Endodermal cell (in vitro differentiated cells): ENCODE results near the gene MRPS34. TPM values are rescaled to one million over a fixed set of nuclear protein-coding genes. Genes with fewer than 3 reads are reported as not detected.
A peak's percentile ranks its signal among the peaks of the same experiment; 100 is the strongest.

Experiments
- DNase-seq: peaks from one replicate; pipeline ENCODE4 v3.0.0-alpha.2; 2017
- H3K27ac ChIP-seq: 2 replicates; pipeline ENCODE4 v1.5.1; 2013; ENCODE audit warnings: mild to moderate bottlenecking, low read depth, low read length, moderate library complexity
- H3K27me3 ChIP-seq: 2 replicates; pipeline ENCODE4 v1.6.1; 2013; ENCODE audit warnings: mild to moderate bottlenecking, low read length, moderate library complexity; ENCODE audit not compliant: insufficient read depth, control insufficient read depth, poor library complexity, severe bottlenecking
- H3K36me3 ChIP-seq: 2 replicates; pipeline ENCODE4 v1.7.0; 2013; ENCODE audit warnings: mild to moderate bottlenecking, low read length, moderate library complexity; ENCODE audit not compliant: control insufficient read depth, insufficient read depth
- H3K4me1 ChIP-seq: one replicate; pipeline ENCODE4 v1.7.0; 2013; ENCODE audit warnings: low read length; ENCODE audit not compliant: control insufficient read depth, insufficient read depth
- H3K4me3 ChIP-seq: 2 replicates; pipeline ENCODE4 v1.5.1; 2013; ENCODE audit warnings: mild to moderate bottlenecking, low read length, moderate library complexity
- H3K9ac ChIP-seq: 2 replicates; pipeline ENCODE4 v1.6.1; 2013; ENCODE audit warnings: mild to moderate bottlenecking, low read length, moderate library complexity; ENCODE audit not compliant: poor library complexity, severe bottlenecking; ENCODE audit errors: extremely low read depth
- H3K9me3 ChIP-seq: 2 replicates; pipeline ENCODE4 v1.6.1; 2013; ENCODE audit warnings: mild to moderate bottlenecking, low read length, moderate library complexity; ENCODE audit not compliant: control insufficient read depth
- H3K27ac Mint-ChIP-seq: 2 replicates; pipeline ENCODE4 v1.8.0; 2020; ENCODE audit warnings: mixed read lengths
- H3K27me3 Mint-ChIP-seq: 2 replicates; pipeline ENCODE4 v1.8.0; 2021; ENCODE audit warnings: mild to moderate bottlenecking, mixed read lengths; ENCODE audit not compliant: insufficient read depth
- H3K36me3 Mint-ChIP-seq: 2 replicates; pipeline ENCODE4 v1.8.0; 2020; ENCODE audit warnings: low read depth, mixed read lengths
- H3K4me1 Mint-ChIP-seq: 2 replicates; pipeline ENCODE4 v1.8.0; 2020; ENCODE audit warnings: mixed read lengths
- H3K4me3 Mint-ChIP-seq: 2 replicates; pipeline ENCODE4 v1.8.0; 2020; ENCODE audit warnings: mild to moderate bottlenecking, moderate library complexity, mixed read lengths
- H3K9me3 Mint-ChIP-seq: 2 replicates; pipeline ENCODE4 v1.8.0; 2020; ENCODE audit warnings: mild to moderate bottlenecking, mixed read lengths
- WGBS, 2 experiments: methylation state at CpG; one replicate each; pipeline versions ENCODE4 v1.1.5 to v1.1.7; 2013; ENCODE audit warnings: missing lambda C conversion rate in 2 of 2, mixed read lengths in 1 of 2; ENCODE audit not compliant: insufficient coverage in 1 of 2, insufficient read length in 1 of 2; 5-methylcytosine and 5-hydroxymethylcytosine counted together
- total RNA-seq, 2 donors: library from RNA; stranded (reverse); fragmentation: NEBNext Ultra II Directional in 1 of 2; extraction: Animal tissue kit (Norgen Biotek cat#: 25700) in 1 of 2; gene quantifications; 2 replicates in 1 of 2; 3 replicates in 1 of 2; pipeline ENCODE4 v1.2.1, GENCODE V29; 2021
- TF ChIP-seq, protein P1 (sequence below): fragments of 200-600 bp; sonication (generic); conservative IDR thresholded peaks from 2 replicates; pipeline ENCODE4 v1.5.0; 2021; ENCODE audit warnings: antibody characterized with exemption, mild to moderate bottlenecking

The MRPS34 gene
- total RNA-seq, 2 donors from 2014 or later: 137 to 164 TPM

DNA sequence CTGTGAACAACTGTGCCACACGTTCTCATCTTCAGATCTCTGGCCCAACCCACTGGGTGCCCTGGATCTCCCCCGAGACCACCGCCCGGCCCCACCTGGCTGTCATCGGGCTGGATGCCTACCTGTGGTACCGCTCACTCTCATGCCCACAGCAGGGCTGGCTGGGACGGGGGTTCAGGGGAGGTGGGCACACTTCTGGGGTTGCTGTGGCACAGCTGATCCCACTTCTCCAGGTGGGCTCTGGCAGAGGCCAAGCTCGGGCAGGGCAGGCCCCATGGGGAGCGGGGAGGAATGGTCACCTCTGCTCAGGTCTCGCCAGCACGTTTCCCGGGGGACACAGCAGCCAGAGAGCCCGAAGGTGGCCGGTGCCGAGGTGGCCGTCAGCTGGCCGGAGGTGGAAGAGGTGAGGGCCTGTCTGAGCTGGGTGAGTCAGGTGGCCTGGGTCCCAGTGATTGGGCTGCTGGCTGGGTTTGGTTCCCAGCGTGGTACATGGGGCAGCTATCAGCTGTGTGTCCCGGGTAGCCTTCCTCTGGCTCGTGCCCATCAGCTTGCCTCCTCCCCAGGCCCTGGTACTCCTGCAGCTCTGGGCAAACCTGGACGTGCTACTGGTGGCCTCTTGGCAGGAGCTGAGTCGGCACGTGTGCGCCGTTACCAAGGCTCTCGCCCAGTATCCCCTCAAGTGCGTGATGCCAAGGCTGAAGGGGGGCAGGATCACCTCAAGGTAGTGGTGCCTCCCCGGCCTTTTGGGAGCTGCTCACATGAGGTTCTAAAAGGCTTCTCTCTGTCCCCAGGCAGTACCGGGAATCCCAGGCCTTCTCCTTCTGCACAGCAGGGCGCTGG, 2.3 kb upstream of the MRPS34 start:
- Mint-ChIP-seq H3K9me3 (no peaks in the 10 kb centered on the region), H3K4me1 (peaks cover 3% of the 10 kb centered on the region), H3K27me3 (no peaks in the 10 kb centered on the region), H3K36me3 (peaks cover 10% of the 10 kb centered on the region), H3K27ac (no peak overlapping the region), H3K4me3 (no peak overlapping the region)
- peak overlapping the region; percentile 90 for H3K4me3 ChIP-seq
- H3K4me1 ChIP-seq: no peaks in the 10 kb centered on the region
- H3K27ac ChIP-seq: no peak overlapping the region
- 92 to 98% methylated on average over 22 to 30 of the region's 30 CpGs for WGBS, 2 experiments
- TF ChIP-seq, protein P1, sequence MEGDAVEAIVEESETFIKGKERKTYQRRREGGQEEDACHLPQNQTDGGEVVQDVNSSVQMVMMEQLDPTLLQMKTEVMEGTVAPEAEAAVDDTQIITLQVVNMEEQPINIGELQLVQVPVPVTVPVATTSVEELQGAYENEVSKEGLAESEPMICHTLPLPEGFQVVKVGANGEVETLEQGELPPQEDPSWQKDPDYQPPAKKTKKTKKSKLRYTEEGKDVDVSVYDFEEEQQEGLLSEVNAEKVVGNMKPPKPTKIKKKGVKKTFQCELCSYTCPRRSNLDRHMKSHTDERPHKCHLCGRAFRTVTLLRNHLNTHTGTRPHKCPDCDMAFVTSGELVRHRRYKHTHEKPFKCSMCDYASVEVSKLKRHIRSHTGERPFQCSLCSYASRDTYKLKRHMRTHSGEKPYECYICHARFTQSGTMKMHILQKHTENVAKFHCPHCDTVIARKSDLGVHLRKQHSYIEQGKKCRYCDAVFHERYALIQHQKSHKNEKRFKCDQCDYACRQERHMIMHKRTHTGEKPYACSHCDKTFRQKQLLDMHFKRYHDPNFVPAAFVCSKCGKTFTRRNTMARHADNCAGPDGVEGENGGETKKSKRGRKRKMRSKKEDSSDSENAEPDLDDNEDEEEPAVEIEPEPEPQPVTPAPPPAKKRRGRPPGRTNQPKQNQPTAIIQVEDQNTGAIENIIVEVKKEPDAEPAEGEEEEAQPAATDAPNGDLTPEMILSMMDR: no peak
- no peaks in the 10 kb centered on the region for H3K27me3 ChIP-seq
- H3K36me3 ChIP-seq: peaks cover 13% of the 10 kb centered on the region
- no peak overlapping the region for H3K9ac ChIP-seq
- no peak for DNase-seq
- no peaks in the 10 kb centered on the region for H3K9me3 ChIP-seq

DNA sequence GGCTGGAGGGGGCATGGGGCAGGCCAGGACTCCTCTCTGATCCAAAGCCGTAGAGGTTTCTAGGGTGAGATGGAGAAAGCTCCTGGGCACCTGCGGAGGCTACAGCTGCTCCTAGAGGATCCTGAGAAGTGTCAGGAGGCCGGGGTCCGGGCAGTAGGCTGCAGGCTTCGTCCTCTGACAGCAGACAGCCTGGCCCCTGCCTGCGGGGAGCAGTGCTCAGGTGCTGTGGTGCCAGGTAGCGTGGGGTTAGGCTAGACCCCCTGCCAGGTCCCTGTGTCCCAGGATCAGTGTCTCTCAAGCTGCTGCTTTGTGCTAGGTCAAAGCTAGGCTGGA, 1.5 kb upstream of the MRPS34 start:
- no peak for DNase-seq
- Mint-ChIP-seq H3K4me3 (peak overlapping the region; percentile 93), H3K9me3 (no peaks in the 10 kb centered on the region), H3K27ac (no peak overlapping the region), H3K36me3 (peaks cover 11% of the 10 kb centered on the region), H3K4me1 (peaks cover 3% of the 10 kb centered on the region), H3K27me3 (no peaks in the 10 kb centered on the region)
- Histone ChIP-seq H3K9me3 (no peaks in the 10 kb centered on the region), H3K9ac (no peak overlapping the region), H3K27me3 (no peaks in the 10 kb centered on the region), H3K4me1 (no peaks in the 10 kb centered on the region), H3K27ac (no peak overlapping the region), H3K4me3 (peak overlapping the region; percentile 90), H3K36me3 (peaks cover 15% of the 10 kb centered on the region)
- TF ChIP-seq, protein P1: no peak
- 88 to 98% methylated on average over 7 of the region's 7 CpGs for WGBS, 2 experiments

DNA sequence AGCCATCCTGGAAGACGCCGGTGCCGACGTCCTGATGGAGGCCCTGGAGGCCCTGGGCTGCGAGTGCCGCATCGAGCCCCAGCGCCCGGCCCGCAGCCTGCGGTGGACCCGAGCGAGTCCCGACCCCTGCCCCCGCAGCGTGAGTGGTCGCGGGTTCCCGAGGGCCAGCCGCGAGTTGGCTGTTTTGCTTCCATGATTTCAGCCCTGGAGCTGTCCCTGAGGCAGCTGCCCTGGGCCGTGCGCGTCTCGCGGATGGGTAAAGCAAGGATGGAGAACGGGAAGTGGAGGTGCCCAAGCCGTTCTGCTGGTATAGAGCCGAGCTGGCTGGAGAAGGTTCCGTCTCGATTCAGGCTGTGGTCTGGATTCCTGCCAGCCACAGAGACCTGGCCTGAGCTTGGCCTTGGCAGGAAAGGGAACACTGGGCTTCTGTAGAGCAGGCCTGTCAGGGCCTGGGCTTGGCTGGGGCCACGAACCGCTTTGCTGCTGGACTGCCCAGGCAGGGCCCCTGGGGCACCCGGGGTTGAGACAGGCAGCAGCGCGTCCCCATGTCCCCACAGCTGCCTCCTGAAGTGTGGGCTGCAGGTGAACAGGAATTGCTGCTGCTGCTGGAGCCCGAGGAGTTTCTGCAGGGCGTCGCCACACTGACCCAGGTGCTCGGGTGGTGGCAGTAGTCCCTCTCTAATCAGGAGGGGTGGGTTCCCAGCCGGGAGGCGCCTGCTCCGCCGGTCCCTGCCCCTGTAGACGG, 941 bp upstream of the MRPS34 start:
- DNase-seq: no peak
- Histone ChIP-seq H3K36me3 (peaks cover 15% of the 10 kb centered on the region), H3K9ac (peak overlapping the region; percentile 57), H3K4me1 (no peaks in the 10 kb centered on the region), H3K27me3 (no peaks in the 10 kb centered on the region), H3K4me3 (peak overlapping the region; percentile 90), H3K9me3 (no peaks in the 10 kb centered on the region), H3K27ac (no peak overlapping the region)
- H3K4me3 Mint-ChIP-seq: peak overlapping the region; percentile 93
- 33 to 35% methylated on average over 26 to 45 of the region's 45 CpGs for WGBS, 2 experiments
- H3K27ac Mint-ChIP-seq: peak overlapping the region; percentile 64
- TF ChIP-seq, protein P1: peak; percentile 38
- H3K36me3 Mint-ChIP-seq: peaks cover 9% of the 10 kb centered on the region
- H3K4me1 Mint-ChIP-seq: peaks cover 3% of the 10 kb centered on the region
- no peaks in the 10 kb centered on the region for H3K27me3 Mint-ChIP-seq
- no peaks in the 10 kb centered on the region for H3K9me3 Mint-ChIP-seq
